SH-SY5Y (cell line): Measurements from ENCODE around the gene HSFX1.

ENCODE experiments used
- GATA2 ChIP-seq: IDR thresholded peaks from 2 replicates; pipeline ENCODE4 v1.6.1; 2011; ENCODE audit warnings: mild to moderate bottlenecking, low read depth, low read length
- GATA3 ChIP-seq: IDR thresholded peaks from 2 replicates; pipeline ENCODE4 v1.6.1; 2011; ENCODE audit warnings: low read depth, mild to moderate bottlenecking, low read length, moderate library complexity

DNA sequence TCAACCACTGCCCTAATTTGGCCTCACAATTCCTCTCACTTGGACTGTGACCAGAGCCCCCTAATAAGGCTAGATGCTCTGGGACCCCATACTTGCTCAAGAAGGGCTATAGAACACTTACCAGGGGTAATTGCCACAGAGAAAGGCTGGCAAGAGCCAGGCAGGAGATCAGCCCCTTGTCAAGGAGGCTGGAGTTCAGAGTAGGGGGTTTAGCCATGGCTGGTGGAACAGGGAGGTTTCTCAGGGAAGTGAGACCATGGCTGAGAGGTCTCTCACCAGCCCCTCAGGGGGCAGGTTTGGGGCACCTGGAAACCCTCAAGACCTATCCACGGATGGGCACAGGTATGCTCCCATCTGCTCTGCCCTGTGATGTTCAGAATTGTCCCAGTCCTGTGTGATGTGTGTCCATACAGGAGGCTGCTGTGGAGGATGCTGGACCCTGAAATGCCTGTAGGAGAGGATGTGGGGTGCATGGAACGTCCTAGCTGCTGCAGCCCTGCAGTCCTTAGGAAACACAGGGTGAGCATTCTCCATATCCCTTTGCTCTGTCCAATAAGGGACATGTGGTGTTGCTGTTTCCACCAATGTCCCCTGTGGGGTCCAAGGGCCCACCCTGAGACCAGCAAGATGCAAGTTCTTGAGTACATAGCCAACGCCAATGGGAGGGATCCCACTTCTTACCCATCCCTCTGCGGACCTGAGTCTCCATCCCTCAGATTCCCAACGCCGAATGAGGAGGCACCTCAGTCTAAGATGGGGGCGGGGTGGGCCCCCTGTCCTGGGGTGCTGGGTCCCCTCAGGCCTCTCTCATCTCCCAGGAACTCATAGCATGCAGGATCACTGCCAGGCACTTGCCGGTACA lies 16.4 kb upstream of the HSFX1 start:
- no peak for TF ChIP-seq GATA2
- no peak for TF ChIP-seq GATA3
